Nephron progenitor cell (in vitro differentiated cells): ENCODE results near the gene NDUFB2.
A peak's percentile ranks its signal among the peaks of the same experiment; 100 is the strongest.

Experiments
- DNase-seq: peaks from one replicate; pipeline ENCODE4 v3.0.0; 2021
- H3K27ac Mint-ChIP-seq: 2 replicates; pipeline ENCODE4 v1.8.0; 2021; ENCODE audit warnings: mild to moderate bottlenecking, moderate library complexity, mixed read lengths
- H3K27me3 Mint-ChIP-seq: 2 replicates; pipeline ENCODE4 v1.8.0; 2021; ENCODE audit warnings: mild to moderate bottlenecking, low read depth, mixed read lengths; ENCODE audit not compliant: poor library complexity
- H3K36me3 Mint-ChIP-seq: 2 replicates; pipeline ENCODE4 v1.8.0; 2021; ENCODE audit warnings: low read depth, mixed read lengths
- H3K4me1 Mint-ChIP-seq: 2 replicates; pipeline ENCODE4 v1.8.0; 2021; ENCODE audit warnings: mixed read lengths
- H3K4me3 Mint-ChIP-seq: 2 replicates; pipeline ENCODE4 v1.8.0; 2021; ENCODE audit warnings: mild to moderate bottlenecking, moderate library complexity, mixed read lengths
- H3K9me3 Mint-ChIP-seq: 2 replicates; pipeline ENCODE4 v1.8.0; 2021; ENCODE audit warnings: mild to moderate bottlenecking, moderate library complexity, mixed read lengths
- TF ChIP-seq, protein P1 (sequence below): fragments of 200-600 bp; sonication (generic); IDR thresholded peaks from 2 replicates; pipeline ENCODE4 v1.5.0; 2021; ENCODE audit warnings: antibody characterized with exemption

The NDUFB2 gene

GRCh38 chr7:140696680-140697446 lies at the start of gene NDUFB2:
NDUFB2 (plus strand) TSS chr7:140696708; CDS start chr7:140696745, 37 bp downstream.
- peaks cover 6% of the 10 kb centered on the region for H3K27me3 Mint-ChIP-seq
- H3K27ac Mint-ChIP-seq = peak within 1 kb of the TSS; percentile 99
- H3K36me3 Mint-ChIP-seq = peaks cover 31% of the 10 kb centered on the region
- peaks cover 39% of the 10 kb centered on the region for H3K4me1 Mint-ChIP-seq
- TF ChIP-seq, protein P1, sequence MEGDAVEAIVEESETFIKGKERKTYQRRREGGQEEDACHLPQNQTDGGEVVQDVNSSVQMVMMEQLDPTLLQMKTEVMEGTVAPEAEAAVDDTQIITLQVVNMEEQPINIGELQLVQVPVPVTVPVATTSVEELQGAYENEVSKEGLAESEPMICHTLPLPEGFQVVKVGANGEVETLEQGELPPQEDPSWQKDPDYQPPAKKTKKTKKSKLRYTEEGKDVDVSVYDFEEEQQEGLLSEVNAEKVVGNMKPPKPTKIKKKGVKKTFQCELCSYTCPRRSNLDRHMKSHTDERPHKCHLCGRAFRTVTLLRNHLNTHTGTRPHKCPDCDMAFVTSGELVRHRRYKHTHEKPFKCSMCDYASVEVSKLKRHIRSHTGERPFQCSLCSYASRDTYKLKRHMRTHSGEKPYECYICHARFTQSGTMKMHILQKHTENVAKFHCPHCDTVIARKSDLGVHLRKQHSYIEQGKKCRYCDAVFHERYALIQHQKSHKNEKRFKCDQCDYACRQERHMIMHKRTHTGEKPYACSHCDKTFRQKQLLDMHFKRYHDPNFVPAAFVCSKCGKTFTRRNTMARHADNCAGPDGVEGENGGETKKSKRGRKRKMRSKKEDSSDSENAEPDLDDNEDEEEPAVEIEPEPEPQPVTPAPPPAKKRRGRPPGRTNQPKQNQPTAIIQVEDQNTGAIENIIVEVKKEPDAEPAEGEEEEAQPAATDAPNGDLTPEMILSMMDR = no peak
- peak; percentile 75 for DNase-seq
- H3K9me3 Mint-ChIP-seq = no peaks in the 10 kb centered on the region
- H3K4me3 Mint-ChIP-seq = peak within 1 kb of the TSS; percentile 98

DNA sequence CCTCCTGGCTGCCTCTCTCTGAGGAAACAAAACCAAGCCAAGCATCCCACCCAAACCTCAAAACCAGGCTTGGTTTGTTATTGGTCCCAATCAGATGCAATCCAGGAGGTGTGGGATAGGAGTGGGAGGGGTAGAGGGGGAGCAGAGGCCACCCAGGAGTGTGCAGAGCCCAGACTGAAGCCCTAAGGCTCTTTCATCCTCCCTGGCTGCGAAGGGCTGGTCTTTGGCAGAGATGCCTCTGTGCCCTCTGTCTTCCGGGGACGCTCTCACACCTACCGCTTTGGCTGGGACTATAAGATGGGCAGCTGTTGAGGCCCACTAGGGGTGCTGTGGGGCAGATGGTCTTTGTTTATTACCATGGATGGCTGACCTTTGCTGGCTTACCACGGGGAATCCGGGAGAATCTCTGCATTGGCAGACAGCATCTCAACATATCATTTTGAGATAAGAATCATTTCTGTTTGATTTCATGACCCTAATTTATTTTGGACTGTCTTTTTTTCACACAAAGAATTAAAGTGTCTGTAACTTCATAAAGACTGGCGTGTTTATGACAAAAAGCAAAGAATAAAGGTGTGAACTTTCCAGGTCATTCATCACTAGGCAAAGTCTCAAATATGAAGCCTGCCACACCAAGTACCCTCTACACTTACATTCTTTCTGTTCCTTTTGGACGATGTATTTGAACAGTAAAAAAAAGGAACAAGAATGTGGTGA lies 49.4 kb upstream of the NDUFB2 start:
- TF ChIP-seq, protein P1 = peak; percentile 57
- Mint-ChIP-seq H3K36me3 (no peaks in the 10 kb centered on the region), H3K27ac (no peak overlapping the region), H3K4me1 (peaks cover 48% of the 10 kb centered on the region), H3K4me3 (no peak overlapping the region), H3K9me3 (no peaks in the 10 kb centered on the region), H3K27me3 (peaks cover 3% of the 10 kb centered on the region)
- peak; percentile 56 for DNase-seq

DNA sequence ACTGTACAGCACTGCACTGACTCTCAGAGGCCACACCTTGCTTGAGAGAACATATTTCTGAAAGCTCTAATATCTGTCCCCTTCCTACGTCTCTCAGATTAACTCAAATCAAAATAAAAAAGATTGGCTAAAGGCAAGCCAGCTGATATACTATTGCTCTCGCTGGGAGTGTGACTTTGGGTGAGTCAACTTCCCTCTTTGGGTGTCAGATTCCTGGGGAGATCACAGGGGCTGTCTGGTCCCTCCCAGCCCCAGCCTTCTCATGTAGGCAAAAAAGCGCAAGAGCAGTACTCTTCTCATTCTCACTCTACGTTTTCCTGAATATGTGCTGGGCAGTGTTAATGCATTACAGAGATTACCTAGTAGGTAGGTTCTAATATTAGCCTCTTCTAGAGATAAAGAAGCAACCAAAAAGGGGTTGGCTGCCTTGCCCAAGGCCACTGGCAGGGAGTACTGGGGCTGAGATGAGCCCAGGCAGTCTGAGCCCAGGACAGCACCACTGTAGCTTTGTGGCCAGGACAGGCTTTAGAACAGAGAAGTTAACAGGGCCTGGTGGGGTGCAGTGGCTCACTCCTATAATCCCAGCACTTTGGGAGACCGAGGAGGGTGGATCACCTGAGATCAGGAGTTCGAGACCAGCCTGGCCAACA lies 46.8 kb upstream of the NDUFB2 start:
- H3K36me3 Mint-ChIP-seq = no peaks in the 10 kb centered on the region
- H3K27me3 Mint-ChIP-seq = peaks cover 5% of the 10 kb centered on the region
- H3K27ac Mint-ChIP-seq = no peak overlapping the region
- H3K4me3 Mint-ChIP-seq = no peak overlapping the region
- H3K9me3 Mint-ChIP-seq = no peaks in the 10 kb centered on the region
- peaks cover 36% of the 10 kb centered on the region for H3K4me1 Mint-ChIP-seq
- TF ChIP-seq, protein P1 = no peak
- DNase-seq = no peak

GRCh38 chr7:140650367-140650766 lies 46.1 kb upstream of the NDUFB2 start:
- H3K9me3 Mint-ChIP-seq = no peaks in the 10 kb centered on the region
- H3K4me3 Mint-ChIP-seq = no peak overlapping the region
- peaks cover 8% of the 10 kb centered on the region for H3K27me3 Mint-ChIP-seq
- peaks cover 34% of the 10 kb centered on the region for H3K4me1 Mint-ChIP-seq
- no peaks in the 10 kb centered on the region for H3K36me3 Mint-ChIP-seq
- no peak for DNase-seq
- H3K27ac Mint-ChIP-seq = no peak overlapping the region
- TF ChIP-seq, protein P1 = no peak

GRCh38 chr7:140653319-140654108 lies 43.0 kb upstream of the NDUFB2 start:
- H3K4me3 Mint-ChIP-seq = no peak overlapping the region
- peaks cover 11% of the 10 kb centered on the region for H3K27me3 Mint-ChIP-seq
- no peak overlapping the region for H3K27ac Mint-ChIP-seq
- peaks cover 45% of the 10 kb centered on the region for H3K4me1 Mint-ChIP-seq
- no peaks in the 10 kb centered on the region for H3K9me3 Mint-ChIP-seq
- no peaks in the 10 kb centered on the region for H3K36me3 Mint-ChIP-seq
- peak; percentile 71 for DNase-seq
- TF ChIP-seq, protein P1 = peak; percentile 88
